Iris pigment epithelial cell (primary cell): ENCODE results near the gene PDGFC.
A peak's percentile ranks its signal among the peaks of the same experiment; 100 is the strongest.

Experiments used
- DNase-seq: peaks from one replicate; pipeline ENCODE4 v3.0.0-alpha.2; 2011; ENCODE audit warnings: low read depth

PDGFC gene

GRCh38 chr4:156781852-156782251, 189.7 kb downstream of the PDGFC start:
- peak; percentile 47 for DNase-seq

- DNase-seq: peak; percentile 90
Measured at GRCh38 chr4:156779774-156780173, 191.8 kb downstream of the PDGFC start.

- DNase-seq: peak; percentile 59
Measured at GRCh38 chr4:156779042-156779441, 192.6 kb downstream of the PDGFC start.

GRCh38 chr4:156778606-156779005, 193.0 kb downstream of the PDGFC start:
- peak; percentile 91 for DNase-seq

GRCh38 chr4:156778093-156778492, 193.5 kb downstream of the PDGFC start:
- peak; percentile 76 for DNase-seq

GRCh38 chr4:156775813-156776212, 195.8 kb downstream of the PDGFC start:
- peak; percentile 25 for DNase-seq

DNA sequence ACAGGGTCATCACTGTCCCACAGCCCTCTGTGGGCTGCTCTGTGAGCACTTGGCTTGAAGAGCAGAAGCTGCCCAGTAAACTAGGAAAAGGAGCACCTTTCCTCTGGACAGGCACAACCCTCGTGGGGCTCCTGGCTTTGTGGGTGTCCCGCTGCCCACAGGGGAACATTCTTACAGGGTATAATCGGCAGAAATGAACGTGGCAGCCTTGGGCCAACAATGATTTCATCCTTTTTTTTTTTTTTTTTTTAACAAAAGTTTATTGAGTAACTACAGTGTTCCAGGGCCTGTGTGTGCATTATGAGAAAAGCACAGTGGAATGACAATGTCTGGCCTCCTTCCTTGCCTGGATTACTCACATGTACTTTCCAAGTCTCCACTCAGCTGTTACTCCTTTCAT, 197.2 kb downstream of the PDGFC start:
- DNase-seq: peak; percentile 98

- peak; percentile 67 for DNase-seq
Measured at GRCh38 chr4:156773648-156774357, 197.8 kb downstream of the PDGFC start.

DNA sequence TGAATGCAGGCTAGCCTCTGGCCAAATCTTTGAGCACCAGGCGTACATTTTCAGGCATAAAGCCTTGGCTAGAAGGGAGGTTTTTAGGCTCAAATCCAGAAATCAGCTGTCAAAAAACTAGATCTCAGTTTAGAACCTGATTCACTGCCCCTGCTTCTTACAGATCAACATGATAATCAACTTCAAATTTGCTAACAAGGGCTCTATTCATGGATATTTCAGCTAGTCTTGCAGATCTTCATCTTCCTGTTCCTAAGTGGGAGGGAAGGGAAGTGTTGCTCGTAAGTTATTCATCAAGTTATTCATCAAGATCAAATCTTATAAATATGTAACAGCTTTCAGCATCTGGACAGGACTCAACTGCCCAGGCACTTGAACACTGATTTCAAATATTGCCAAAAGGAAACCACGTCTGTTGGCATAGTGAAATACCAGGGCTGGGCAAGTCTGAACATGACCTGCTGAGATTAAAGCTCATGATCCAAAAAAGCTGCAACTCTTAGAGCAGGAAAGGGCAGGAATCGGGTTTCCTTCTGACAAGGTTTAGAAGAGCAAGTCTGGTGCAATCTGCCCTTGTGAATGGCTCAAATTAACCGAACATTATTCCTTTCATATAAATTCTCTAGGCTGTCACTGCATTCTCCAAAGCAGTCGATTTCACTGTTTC, 200.3 kb downstream of the PDGFC start:
- DNase-seq: peak; percentile 84

DNA sequence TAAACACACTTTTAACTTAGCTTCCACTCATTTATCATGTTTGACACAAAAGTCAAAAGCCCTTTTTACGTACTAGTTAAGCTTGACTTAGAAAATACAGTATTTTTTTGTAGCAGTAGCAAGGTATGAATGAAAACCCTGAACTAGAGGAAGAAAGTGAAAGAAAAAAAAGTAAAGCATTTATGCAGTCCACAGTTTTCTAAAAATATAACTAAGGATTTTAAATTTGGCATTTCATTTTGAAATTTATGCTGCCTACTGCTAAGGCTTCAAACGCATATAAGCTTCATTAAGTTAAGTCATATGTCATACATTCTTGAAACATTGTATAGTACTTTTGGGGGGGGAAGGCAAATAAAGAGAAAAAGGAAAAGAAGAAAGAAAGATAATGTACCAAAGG, 201.5 kb downstream of the PDGFC start:
- no peak for DNase-seq

GRCh38 chr4:156767911-156768415, 203.6 kb downstream of the PDGFC start:
- DNase-seq: no peak

- peak; percentile 41 for DNase-seq
Measured at GRCh38 chr4:156766846-156767245, 204.8 kb downstream of the PDGFC start.

- peak; percentile 72 for DNase-seq
Measured at GRCh38 chr4:156765277-156765676, 206.3 kb downstream of the PDGFC start.

- no peak for DNase-seq
Measured at GRCh38 chr4:156764846-156765245, 206.8 kb downstream of the PDGFC start.

DNA sequence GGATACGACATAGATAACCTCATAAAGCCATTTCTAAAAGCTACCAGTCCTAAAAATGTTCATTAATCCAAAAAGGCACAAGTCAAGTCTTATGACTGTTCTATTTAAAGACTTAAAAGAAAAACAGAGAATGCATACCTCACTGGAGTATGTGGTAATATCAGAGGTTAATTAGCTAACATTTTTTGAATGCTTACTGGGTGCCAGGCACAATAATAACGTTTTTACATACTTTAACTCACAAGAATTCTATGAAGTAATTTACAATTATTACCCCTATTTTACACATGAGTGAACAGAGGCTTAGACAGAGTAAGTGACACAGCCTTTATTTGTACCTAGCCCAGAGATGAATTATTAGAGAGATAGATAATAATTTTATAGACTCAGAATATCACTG, 207.5 kb downstream of the PDGFC start:
- DNase-seq: peak; percentile 61

DNA sequence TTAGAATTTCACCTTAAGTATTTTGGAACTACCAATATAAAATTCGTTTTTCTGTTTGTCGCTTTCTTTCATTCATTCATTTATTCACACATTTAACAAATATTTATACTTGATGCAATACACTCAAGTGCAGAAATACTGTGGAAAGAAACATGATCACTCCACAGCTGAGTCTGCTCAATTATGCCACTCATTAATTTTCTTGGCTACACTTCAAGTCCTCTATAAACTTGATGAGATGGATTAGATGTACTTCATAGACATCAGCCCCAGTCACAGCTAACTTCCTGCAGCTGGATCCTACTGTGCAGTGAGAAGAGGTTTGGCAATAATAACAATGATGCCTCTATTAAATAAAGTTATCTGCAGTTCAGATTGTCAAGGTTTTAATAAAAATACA, 208.1 kb downstream of the PDGFC start:
- peak; percentile 65 for DNase-seq

DNA sequence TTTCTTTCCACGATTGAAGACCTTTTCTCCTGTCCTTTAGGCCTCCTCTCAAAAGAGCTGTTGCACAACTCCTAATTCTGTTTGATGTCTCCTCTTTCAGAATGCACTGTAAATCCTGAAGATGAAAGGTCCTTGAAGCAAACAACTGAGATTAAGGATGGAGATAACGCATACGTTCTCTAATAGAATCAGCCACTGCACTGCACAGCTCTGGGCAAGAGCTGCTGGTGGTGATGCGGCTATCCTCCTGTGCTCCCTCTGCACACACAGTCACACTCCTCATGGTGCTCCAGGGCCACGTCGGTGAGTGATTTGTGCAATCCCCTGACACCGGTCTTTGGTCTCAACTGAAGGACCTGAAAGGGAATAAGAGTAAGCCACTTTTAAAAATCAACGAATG, 208.7 kb downstream of the PDGFC start:
- no peak for DNase-seq

DNA sequence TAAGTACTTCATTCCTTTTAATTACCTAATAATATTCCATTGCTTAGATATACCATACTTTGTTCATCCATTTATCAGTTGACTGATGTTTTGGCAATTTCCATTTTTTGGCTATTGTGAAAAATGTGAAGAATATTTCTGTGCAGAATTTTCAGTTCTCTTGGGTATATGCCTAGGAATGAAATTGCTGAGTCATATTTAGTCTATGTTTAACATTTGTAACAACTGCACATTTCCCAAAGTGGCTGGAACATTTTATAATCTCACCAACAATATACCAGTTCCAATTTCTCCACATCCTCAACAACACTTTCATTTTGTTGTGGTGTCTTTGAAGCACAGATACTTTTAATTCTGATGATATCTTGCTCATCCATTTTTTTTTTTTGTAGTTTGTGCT, 215.5 kb downstream of the PDGFC start:
- peak; percentile 51 for DNase-seq

GRCh38 chr4:156754832-156755570, 216.6 kb downstream of the PDGFC start:
- DNase-seq: peak; percentile 34

DNA sequence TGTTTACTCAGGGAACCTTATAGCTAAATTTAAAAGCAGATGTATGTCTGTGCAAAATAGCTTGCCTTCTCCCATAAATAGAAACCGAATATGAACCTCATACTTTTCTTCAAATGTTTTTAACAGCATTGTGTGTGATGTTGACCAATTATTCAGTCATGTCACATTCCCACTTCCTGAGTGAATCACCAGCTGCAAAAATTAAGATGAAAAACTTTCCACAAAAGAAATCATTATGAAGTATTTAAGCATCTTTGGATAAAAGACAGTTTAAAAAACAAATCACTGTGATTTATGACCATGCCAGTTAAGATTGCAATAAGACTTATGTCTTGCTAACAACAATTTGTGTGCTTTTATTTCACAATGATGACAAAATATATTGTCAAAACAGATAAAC, 220.1 kb downstream of the PDGFC start:
- DNase-seq: peak; percentile 75

DNA sequence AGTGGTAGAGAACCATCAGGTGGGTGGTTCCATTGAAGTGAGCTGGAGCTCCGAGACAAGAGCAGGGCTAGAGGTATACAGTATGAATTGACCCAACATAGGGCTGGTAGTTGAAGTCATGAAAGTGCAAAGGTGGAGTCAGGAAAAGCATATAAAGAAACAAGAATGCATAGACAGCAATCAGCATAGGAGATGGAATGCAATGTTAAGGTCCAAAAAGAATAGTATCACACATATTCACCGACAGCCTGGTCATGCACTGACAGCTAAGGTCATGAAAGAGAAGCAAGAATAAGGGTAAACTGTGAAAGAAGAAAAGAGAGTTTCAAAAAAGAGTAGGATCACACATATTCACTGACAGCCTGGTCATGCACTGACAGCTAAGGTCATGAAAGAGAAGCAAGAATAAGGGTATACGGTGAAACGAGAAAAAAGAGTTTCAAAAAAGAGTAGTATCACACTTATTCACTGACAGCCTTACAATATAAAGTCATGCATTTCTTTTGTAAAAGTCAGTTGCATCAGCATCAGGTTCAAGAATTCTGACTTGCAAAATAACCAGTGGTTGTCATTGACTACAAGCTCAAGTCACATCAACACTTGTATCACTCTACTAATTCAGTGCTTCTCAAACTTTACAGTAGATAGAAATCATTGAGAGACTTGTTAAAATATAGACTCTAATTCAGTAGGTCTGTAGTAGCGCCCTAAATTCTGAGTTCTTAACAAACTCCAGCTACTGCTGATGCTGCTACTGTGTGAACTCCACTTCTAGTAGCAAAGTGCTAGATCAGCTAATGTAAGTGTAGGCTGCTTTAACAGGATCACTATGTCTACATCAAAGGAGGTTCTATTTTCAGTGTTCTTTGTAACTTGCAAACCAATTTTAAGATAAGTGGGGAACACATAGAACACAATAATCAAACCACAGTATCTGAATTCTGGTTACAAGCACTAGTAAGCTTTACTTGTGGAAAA, 221.9 kb downstream of the PDGFC start:
- peak; percentile 33 for DNase-seq

- no peak for DNase-seq
Measured at GRCh38 chr4:156746111-156746510, 225.5 kb downstream of the PDGFC start.
